Ishikawa (cell line): ENCODE measurements around the gene MARCHF10.

Experiments
- CEBPB ChIP-seq: IDR thresholded peaks from 2 replicates; pipeline ENCODE4 v1.6.1; 2012
- CREB1 ChIP-seq: IDR thresholded peaks from 2 replicates; pipeline ENCODE4 v1.6.1; 2012; ENCODE audit warnings: low read depth
- EP300 ChIP-seq: IDR thresholded peaks from 2 replicates; pipeline ENCODE4 v1.6.1; 2012; ENCODE audit warnings: borderline replicate concordance
- RAD21 ChIP-seq: IDR thresholded peaks from 2 replicates; pipeline ENCODE4 v1.6.1; 2012; ENCODE audit warnings: low read depth
- TAF1 ChIP-seq: IDR thresholded peaks from 2 replicates; pipeline ENCODE4 v1.6.1; 2012; ENCODE audit warnings: low read depth, mild to moderate bottlenecking
- ZBTB7A ChIP-seq: IDR thresholded peaks from 2 replicates; pipeline ENCODE4 v1.6.1; 2012; ENCODE audit warnings: low read depth
- TF ChIP-seq, protein P1 (sequence below): IDR thresholded peaks from 2 replicates; pipeline ENCODE4 v1.6.1; 2012

DNA sequence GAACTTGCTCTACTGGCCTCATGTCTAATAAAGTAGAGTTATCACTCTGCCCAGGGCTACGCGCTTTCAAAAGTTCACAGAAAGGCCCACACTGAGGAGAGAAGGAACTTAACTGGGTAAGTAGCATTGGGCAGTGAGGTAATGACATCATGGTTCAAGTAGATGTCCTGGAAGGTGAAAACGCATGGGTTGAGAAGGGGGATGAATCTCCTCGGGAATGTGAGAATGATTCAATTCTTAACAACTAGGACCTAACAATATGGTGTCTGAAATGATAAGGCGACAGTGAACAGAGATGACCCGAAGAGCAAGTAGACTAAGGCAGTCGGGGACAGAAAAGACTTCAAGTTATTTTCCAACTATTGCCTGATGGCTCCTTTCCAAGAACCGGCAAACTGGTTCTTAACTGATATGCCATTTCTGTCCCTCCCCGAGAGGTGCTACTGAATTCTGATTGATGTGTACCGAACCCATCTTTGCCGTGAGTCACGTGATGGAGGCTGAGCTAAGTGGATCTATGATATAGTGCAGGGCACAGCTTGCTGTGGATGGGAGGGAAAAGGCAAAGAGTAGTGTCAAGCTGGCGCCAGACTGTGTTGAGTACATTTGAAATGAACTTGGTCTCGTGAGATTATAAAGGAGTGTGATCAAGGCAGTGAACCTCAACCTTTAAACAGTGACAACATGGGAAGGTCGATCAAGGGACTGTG lies 44.1 kb downstream of the MARCHF10 start:
- TF ChIP-seq TAF1 (no peak), RAD21 (no peak), CEBPB (no peak), EP300 (no peak), CREB1 (no peak), ZBTB7A (no peak)
- TF ChIP-seq, protein P1, sequence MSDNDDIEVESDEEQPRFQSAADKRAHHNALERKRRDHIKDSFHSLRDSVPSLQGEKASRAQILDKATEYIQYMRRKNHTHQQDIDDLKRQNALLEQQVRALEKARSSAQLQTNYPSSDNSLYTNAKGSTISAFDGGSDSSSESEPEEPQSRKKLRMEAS, result no peak
